GM21619 (cell line): ENCODE results near the gene PRR5L.
"Not testable (repeated sequence)": the region's sequence is repeated elsewhere in the genome, so short reads cannot be mapped to it uniquely, and the experiment has no call there.

Experiments used
- ATAC-seq: cut with Tn5 transposase; IDR thresholded peaks from one replicate; pipeline ENCODE4 v1.9.1; 2021; ENCODE audit not compliant: unreplicated experiment

Gene PRR5L

DNA sequence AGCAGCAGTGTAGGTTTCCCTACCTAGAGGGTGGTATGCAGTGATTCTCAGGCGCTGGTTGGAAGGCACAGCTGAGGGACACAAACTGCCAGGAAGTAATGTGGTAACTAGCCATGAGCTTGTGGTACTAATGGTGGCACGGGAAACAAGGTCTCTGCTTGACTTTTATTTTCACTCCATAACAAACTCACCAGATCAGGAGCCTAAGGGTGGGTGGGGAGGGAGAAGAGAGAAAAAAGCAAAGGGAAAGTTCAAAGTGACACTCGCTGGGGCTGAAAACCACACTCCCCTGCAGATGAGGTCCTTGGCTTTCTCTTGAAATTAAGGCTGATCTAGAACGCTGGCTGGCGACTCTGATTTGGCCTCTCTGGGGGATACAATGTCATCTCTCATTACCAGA is 192.0 kb downstream of the PRR5L start:
- peak; percentile 61 for ATAC-seq

DNA sequence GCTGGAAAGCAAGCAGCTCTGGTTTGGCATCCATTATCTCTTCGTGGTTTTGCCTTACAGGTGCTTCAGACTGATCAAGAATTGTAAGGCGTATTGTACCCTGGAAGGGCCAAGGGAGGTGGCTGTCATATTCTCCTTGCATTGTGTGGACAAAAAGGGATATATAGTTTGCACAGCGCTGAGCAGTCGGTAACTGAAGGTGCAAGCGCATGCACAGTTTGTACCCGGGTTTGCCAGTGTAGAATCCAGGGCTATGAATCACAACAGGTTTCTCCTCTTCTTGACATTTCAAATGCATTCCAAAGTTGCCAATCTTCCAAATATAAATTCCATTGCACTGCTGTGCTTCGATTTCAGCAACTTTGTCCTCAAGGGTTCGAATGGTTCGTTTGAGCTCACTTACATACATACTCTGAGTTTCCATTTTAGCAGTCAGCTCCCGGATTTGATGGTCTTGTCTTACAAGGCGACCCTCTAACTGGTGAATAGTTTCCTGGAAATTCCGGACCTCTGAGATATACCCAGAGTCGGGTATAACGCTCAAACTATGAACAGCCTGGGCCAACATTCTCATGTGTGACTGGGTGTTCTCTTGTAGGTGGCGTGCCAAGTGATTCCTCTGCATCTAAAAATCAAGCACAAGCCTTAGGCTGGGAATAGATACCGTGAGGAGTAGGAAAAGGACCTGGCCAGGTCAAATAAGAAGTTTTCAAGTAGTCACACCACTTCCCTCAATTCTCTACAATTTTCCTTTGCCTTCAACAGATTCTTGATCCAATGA is 194.1 kb downstream of the PRR5L start:
- ATAC-seq: no peak

- ATAC-seq: no peak
Measured at GRCh38 chr11:36492724-36493304, 196.7 kb downstream of the PRR5L start.

GRCh38 chr11:36493332-36493731 is 197.2 kb downstream of the PRR5L start:
- no peak for ATAC-seq

DNA sequence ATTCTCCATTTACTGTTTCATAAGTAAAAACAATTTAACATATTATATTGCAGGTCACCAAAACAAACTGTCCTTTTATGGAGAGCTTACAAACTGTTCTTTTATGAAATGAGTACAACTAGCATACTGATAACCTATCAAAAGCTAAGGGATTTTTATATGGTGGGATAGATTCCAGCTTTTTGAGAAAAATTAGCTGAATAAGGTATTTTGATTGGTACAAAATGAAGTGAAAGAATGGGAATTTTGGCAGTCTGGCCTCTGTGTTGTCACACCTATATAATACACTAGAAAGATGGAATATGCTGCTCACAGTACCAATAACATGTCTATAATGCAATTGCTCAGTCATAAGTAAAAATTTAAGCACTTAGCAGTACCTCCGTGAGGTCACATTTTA is 202.6 kb downstream of the PRR5L start:
- ATAC-seq: no peak

GRCh38 chr11:36499315-36499714 is 203.2 kb downstream of the PRR5L start:
- ATAC-seq: no peak

- peak; percentile 95 for ATAC-seq
Measured at GRCh38 chr11:36500315-36500721, 204.2 kb downstream of the PRR5L start.

DNA sequence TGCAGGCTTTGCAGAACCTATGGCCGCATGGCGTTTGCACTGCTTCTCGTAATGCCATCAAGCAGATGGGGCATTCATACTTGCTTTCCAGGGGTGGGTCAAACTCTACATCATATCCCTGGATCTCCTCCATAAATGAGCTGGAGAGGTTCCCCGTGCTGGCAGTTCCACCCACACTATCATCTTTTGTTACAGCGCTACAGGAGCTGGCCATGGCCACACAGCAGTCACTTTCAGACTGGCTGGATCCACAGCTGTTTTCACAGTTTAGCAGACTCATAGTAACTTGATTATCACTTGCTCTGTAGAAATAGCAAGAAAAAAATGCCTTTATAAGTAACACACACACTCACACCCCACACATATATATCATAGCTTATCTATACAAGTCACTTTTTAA is 205.1 kb downstream of the PRR5L start:
- ATAC-seq: no peak

DNA sequence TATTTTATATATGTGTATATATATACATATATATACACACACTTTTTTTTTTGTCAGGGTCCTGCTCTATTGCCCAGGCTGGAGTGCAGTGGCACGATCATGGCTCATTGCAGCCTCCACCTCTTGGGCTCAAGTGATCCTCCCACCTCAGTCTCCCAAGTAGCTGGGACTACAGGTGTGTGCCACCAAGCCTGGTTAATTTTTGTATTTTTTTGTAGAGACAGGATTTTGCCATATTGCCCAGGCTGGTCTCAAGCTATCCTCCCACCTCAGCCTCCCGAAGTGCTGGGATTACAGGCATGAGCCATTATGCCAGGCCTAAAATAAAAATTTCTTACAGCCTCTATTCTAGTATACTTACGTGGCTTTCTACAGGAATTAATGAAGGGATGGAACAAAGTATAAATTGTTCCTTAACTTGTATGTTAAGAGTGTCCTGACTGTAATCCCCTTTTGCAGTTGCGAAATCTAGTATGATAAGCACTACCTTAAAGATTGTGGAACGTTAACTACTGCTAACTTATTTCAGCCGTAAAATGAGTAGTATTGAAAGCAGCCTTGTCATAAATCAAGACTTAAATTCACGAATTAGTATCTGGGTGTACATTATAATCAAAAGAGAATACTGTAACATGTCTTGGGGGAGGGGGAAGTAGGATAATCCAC is 211.9 kb downstream of the PRR5L start:
- ATAC-seq: no peak

DNA sequence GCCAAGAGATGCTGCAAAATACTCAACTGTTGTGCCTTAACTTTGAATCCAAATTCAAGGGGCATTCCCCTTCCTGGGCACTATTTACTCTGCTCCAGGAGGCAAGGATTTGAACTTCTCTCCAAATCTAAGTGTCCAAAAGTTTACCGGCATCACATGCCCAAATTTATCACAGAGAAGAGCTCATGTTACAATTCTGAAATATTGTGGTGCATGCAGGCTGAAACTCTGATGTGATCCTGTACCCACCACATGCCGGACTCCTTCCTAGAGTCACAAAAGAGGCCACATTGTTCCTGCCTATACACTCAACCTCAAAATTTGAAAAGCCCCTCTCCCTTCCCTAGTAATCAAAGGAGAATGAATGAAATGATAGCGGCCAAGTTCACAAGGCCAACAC is 212.7 kb downstream of the PRR5L start:
- no peak for ATAC-seq

DNA sequence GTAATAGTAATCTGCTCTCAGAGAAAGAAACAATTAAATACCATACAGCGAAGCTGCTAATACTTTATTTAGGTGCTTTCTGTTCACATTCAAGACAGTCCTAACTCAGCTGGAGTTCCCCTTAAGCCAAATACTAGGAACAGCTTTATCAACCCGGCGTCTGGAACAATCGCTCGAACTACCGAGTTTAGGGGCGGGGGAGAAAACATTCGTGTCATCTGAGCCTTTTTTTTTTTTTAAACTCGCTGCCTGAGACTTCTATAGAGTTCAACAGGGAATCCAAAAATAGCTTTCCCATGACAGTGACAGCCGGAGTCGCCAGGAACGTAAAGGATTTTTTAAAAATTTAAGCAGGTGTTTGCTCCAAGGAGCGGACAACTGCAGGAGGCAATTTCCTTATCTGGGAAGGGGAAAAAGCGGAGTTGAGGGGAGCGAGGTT is 213.1 kb downstream of the PRR5L start:
- peak; percentile 4 for ATAC-seq

DNA sequence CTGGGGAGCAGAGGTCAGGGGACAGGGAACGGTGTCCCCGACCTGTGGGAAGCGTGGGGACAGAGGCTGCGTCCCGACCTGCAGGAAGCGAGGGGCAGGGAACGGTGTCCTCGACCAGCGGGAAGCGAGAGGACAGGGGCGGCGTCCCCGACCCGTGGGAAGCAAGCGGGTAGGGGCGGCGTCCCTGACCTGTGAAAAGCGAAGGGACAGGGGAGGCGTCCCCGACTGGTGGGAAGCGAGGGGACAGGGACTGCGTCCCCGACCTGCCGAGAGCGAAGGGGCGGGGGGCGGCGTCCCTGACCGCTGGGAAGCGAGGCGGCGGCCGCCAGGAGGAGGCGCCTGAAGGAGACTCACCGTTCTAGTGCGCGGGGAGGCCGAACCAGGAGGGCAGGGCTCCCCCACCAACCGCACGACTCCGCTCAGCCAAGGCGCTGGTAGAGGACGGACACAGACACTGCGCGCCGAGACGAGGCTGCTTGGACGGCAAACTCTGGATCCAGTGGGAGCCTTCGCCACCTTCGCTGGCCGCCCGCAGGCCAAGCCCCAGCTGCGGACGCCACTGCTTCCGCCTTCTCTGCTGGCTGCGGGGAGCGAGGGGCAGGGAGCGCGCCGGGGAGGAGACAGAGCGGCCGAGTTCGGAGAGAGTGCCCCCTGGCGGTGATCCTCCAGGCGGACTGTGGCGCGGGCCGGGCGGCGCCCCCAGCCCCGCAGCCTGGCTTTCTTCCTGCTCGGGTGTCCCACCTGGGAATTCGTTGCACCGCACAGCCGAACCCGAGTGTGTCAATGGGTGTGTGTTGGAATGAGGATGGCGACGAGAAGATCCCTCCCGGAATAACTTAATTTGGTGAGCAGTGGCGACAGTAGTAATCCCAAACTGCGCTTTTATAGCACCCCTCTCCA is 213.9 kb downstream of the PRR5L start, which contains the start of gene TRAF6:
Gene TRAF6 (minus strand): TSS at position 579 of the 900 bp plus-strand sequence. CDS start 8,757 bp downstream, outside the sequence.
- peak; percentile 96 for ATAC-seq

GRCh38 chr11:36510594-36510942 is 214.5 kb downstream of the PRR5L start:
- ATAC-seq: no peak

DNA sequence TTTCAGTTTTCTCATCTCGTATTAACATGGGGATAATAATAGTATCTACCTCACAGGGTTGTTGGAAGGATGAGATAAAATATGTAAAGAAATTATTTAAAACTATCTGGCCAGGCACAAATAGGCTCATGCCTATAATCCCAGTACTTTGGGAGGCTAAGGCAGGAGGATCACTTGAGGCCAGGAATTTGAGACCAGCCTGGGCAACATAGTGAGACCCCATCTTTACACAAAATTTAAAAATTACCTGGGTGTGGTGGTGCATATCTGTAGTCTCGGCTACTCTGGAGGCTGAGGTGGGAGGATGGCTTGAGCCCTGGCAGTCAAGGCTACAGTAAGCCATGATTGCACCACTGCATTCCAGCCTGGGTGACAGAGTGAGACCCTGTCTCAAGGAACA is 215.0 kb downstream of the PRR5L start:
- ATAC-seq: not testable (repeated sequence)

GRCh38 chr11:36512016-36512415 is 215.9 kb downstream of the PRR5L start:
- no peak for ATAC-seq

- no peak for ATAC-seq
Measured at GRCh38 chr11:36513965-36514364, 217.9 kb downstream of the PRR5L start.
